ENCODE measurements around the gene SEC14L6.

Gene SEC14L6

GRCh38 chr22:30492144-30492543 is 54.4 kb downstream of the SEC14L6 start:
- no peak for DNase-seq (ENCODE audit: low read depth)

- no peak for DNase-seq (ENCODE audit: low read depth)
Measured at GRCh38 chr22:30491381-30491780, 55.2 kb downstream of the SEC14L6 start.

GRCh38 chr22:30490399-30490798 is 56.1 kb downstream of the SEC14L6 start:
- DNase-seq (ENCODE audit: low read depth), result no peak

GRCh38 chr22:30488121-30488520 is 58.4 kb downstream of the SEC14L6 start:
- no peak for DNase-seq (ENCODE audit: low read depth)

GRCh38 chr22:30486661-30487115 is 59.9 kb downstream of the SEC14L6 start:
- no peak for DNase-seq (ENCODE audit: low read depth)

- no peak for DNase-seq (ENCODE audit: low read depth)
Measured at GRCh38 chr22:30486118-30486517, 60.4 kb downstream of the SEC14L6 start.

- peak; percentile 62 for DNase-seq (ENCODE audit: low read depth)
Measured at GRCh38 chr22:30485362-30485988, 61.1 kb downstream of the SEC14L6 start.

GRCh38 chr22:30483169-30483568 is 63.4 kb downstream of the SEC14L6 start:
- no peak for DNase-seq (ENCODE audit: low read depth)

GRCh38 chr22:30481711-30482110 is 64.8 kb downstream of the SEC14L6 start:
- DNase-seq (ENCODE audit: low read depth), result no peak

GRCh38 chr22:30479981-30480380 is 66.6 kb downstream of the SEC14L6 start:
- no peak for DNase-seq (ENCODE audit: low read depth)

GRCh38 chr22:30474683-30475424 is 71.7 kb downstream of the SEC14L6 start:
- no peak for DNase-seq (ENCODE audit: low read depth)

- DNase-seq (ENCODE audit: low read depth), result no peak
Measured at GRCh38 chr22:30474121-30474520, 72.4 kb downstream of the SEC14L6 start.

- DNase-seq (ENCODE audit: low read depth), result no peak
Measured at GRCh38 chr22:30472994-30473720, 73.4 kb downstream of the SEC14L6 start.
